DND-41 (cell line): ENCODE measurements around the gene PARS2.

Experiments
- EZH2 ChIP-seq: IDR thresholded peaks from 3 replicates; pipeline ENCODE4 v1.6.1; 2012; ENCODE audit warnings: borderline replicate concordance, low read depth, mild to moderate bottlenecking, moderate library complexity, low read length, inconsistent platforms; ENCODE audit not compliant: severe bottlenecking
- TF ChIP-seq, protein P1 (sequence below): IDR thresholded peaks from 2 replicates; pipeline ENCODE4 v1.5.1; 2012; ENCODE audit warnings: borderline replicate concordance, low read length, moderate library complexity, mild to moderate bottlenecking; ENCODE audit not compliant: poor library complexity, severe bottlenecking; ENCODE audit errors: extremely low read depth

DNA sequence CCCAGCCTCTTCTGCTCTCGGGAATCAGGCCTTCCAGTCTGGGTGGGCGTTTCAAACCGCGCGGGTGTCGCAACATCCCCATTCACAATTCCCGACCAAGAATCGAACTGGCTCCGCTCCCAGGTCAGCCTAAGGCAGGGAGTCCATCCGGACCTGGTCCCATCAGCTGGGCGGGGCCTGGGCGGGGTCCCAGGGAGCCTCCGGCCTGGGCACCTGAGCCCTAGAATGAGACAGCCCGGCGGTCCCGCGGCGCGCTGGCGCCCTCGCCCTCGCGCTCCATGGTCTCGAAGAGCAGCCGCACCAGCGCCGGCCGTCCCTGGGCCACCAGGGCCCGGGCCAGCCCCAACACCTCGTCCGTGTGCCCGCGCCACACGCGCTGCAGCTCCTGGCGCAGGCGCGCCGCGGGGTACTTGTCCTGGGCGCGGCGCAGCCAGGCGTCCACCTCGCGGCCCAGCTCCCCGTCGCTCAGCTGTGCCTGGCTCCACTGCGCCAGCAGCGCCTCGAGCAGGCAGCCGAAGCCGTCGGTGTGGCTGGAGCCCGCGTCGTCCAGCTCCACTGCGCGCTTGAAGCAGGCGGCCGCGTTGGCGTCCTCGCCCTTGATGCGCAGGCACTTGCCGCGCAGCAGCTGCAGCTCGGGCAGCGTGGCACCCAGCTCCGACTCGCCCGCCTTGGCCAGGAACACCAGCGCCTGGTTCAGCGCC, 16.9 kb upstream of the PARS2 start:
- TF ChIP-seq EZH2, result no peak
- TF ChIP-seq, protein P1, sequence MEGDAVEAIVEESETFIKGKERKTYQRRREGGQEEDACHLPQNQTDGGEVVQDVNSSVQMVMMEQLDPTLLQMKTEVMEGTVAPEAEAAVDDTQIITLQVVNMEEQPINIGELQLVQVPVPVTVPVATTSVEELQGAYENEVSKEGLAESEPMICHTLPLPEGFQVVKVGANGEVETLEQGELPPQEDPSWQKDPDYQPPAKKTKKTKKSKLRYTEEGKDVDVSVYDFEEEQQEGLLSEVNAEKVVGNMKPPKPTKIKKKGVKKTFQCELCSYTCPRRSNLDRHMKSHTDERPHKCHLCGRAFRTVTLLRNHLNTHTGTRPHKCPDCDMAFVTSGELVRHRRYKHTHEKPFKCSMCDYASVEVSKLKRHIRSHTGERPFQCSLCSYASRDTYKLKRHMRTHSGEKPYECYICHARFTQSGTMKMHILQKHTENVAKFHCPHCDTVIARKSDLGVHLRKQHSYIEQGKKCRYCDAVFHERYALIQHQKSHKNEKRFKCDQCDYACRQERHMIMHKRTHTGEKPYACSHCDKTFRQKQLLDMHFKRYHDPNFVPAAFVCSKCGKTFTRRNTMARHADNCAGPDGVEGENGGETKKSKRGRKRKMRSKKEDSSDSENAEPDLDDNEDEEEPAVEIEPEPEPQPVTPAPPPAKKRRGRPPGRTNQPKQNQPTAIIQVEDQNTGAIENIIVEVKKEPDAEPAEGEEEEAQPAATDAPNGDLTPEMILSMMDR, result no peak
